DOHH2 (cell line): ENCODE results near the gene ITGBL1.

Experiments used
- H3F3A ChIP-seq: fragments of 200-600 bp; sonication (generic), shearing (Covaris generic); 2 replicates; pipeline ENCODE4 v1.6.0; 2016; ENCODE audit warnings: antibody characterized with exemption, mild to moderate bottlenecking; ENCODE audit not compliant: control insufficient read depth, insufficient read depth
- H3K27ac ChIP-seq: fragments of 200-600 bp; sonication (generic); 2 replicates; pipeline ENCODE4 v1.5.1; 2014; ENCODE audit warnings: low read depth, mild to moderate bottlenecking, low read length, moderate library complexity
- H3K27me3 ChIP-seq: fragments of 200-600 bp; sonication (generic); 2 replicates; pipeline ENCODE4 v1.6.1; 2014; ENCODE audit warnings: mild to moderate bottlenecking, low read length, mixed read lengths; ENCODE audit not compliant: control insufficient read depth
- H3K36me3 ChIP-seq: fragments of 200-600 bp; sonication (generic); 2 replicates; pipeline ENCODE4 v1.6.1; 2014; ENCODE audit warnings: mild to moderate bottlenecking, low read length, moderate library complexity, mixed read lengths; ENCODE audit not compliant: control insufficient read depth
- H3K4me1 ChIP-seq: fragments of 200-600 bp; sonication (generic); 2 replicates; pipeline ENCODE4 v1.6.1; 2014; ENCODE audit warnings: mild to moderate bottlenecking, low read length, mixed read lengths; ENCODE audit not compliant: control insufficient read depth
- H3K4me2 ChIP-seq: fragments of 200-600 bp; sonication (generic); 2 replicates; pipeline ENCODE4 v1.6.0; 2014; ENCODE audit warnings: mild to moderate bottlenecking, low read length, moderate library complexity
- H3K4me3 ChIP-seq: fragments of 200-600 bp; sonication (generic); 2 replicates; pipeline ENCODE4 v1.5.1; 2014; ENCODE audit warnings: mild to moderate bottlenecking, low read length, mixed read lengths
- H3K79me2 ChIP-seq: fragments of 200-600 bp; sonication (generic); 2 replicates; pipeline ENCODE4 v1.6.1; 2014; ENCODE audit warnings: mild to moderate bottlenecking, low read length, mixed read lengths; ENCODE audit not compliant: control insufficient read depth
- H3K9me2 ChIP-seq: fragments of 200-600 bp; sonication (generic); replicated peaks from 2 replicates; pipeline ENCODE4 v1.6.1; 2014; ENCODE audit warnings: mild to moderate bottlenecking, low read length, mixed read lengths; ENCODE audit not compliant: control insufficient read depth
- H3K9me3 ChIP-seq: fragments of 200-600 bp; sonication (generic); 2 replicates; pipeline ENCODE4 v1.6.1; 2014; ENCODE audit warnings: antibody characterized with exemption, low read length, mixed read lengths; ENCODE audit not compliant: control insufficient read depth, insufficient read depth
- H4K20me1 ChIP-seq: fragments of 200-600 bp; sonication (generic); 2 replicates; pipeline ENCODE4 v1.6.0; 2014; ENCODE audit warnings: low read depth, mild to moderate bottlenecking, antibody characterized with exemption, low read length, moderate library complexity; ENCODE audit not compliant: control insufficient read depth, insufficient read depth
- EZH2phosphoT487 ChIP-seq: fragments of 200-600 bp; sonication (generic); IDR thresholded peaks from 2 replicates; pipeline ENCODE4 v1.6.1; 2017; ENCODE audit warnings: borderline replicate concordance, mild to moderate bottlenecking, antibody characterized with exemption, low read length, moderate library complexity, mixed read lengths
- TF ChIP-seq, protein P1 (sequence below): fragments of 200-600 bp; sonication (generic); IDR thresholded peaks from one replicate; pipeline ENCODE4 v1.5.1; 2014; ENCODE audit warnings: antibody characterized with exemption, mild to moderate bottlenecking, low read depth, low read length; ENCODE audit not compliant: poor library complexity, severe bottlenecking

ITGBL1 gene

DNA sequence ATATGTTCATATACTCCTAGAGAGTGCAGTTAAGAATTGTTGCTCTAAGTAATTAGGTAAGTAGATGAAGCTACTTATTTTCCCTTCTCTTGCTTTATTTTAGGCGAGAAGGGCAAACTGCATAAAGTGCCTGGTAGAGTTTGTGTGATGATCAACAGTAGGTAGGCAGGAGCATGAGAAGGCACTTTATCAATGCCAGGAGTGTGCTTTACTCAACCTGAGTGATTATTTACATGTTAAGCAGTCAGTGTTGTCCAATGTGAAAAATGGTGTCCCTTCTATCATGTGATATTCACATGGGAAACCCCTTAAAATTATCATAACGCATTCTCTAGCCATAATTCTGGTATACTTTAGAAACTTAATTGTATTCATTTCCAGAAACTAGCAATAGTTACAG lies 294.0 kb downstream of the ITGBL1 start:
- TF ChIP-seq, protein P1, sequence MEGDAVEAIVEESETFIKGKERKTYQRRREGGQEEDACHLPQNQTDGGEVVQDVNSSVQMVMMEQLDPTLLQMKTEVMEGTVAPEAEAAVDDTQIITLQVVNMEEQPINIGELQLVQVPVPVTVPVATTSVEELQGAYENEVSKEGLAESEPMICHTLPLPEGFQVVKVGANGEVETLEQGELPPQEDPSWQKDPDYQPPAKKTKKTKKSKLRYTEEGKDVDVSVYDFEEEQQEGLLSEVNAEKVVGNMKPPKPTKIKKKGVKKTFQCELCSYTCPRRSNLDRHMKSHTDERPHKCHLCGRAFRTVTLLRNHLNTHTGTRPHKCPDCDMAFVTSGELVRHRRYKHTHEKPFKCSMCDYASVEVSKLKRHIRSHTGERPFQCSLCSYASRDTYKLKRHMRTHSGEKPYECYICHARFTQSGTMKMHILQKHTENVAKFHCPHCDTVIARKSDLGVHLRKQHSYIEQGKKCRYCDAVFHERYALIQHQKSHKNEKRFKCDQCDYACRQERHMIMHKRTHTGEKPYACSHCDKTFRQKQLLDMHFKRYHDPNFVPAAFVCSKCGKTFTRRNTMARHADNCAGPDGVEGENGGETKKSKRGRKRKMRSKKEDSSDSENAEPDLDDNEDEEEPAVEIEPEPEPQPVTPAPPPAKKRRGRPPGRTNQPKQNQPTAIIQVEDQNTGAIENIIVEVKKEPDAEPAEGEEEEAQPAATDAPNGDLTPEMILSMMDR = no peak
- TF ChIP-seq EZH2phosphoT487 = no peak
- H3F3A ChIP-seq = no peaks in the 10 kb centered on the region
- H3K36me3 ChIP-seq = no peaks in the 10 kb centered on the region
- H3K79me2 ChIP-seq = no peaks in the 10 kb centered on the region
- no peaks in the 10 kb centered on the region for H3K9me2 ChIP-seq
- no peak overlapping the region for H3K4me2 ChIP-seq
- no peaks in the 10 kb centered on the region for H3K4me1 ChIP-seq
- no peak overlapping the region for H3K4me3 ChIP-seq
- H3K27me3 ChIP-seq = peaks cover 4% of the 10 kb centered on the region; the same call in 1 of the 2 replicates
- no peaks in the 10 kb centered on the region for H3K9me3 ChIP-seq
- no peaks in the 10 kb centered on the region for H4K20me1 ChIP-seq
- no peak overlapping the region for H3K27ac ChIP-seq

- Histone ChIP-seq H3K4me1 (no peaks in the 10 kb centered on the region), H4K20me1 (no peaks in the 10 kb centered on the region), H3F3A (no peaks in the 10 kb centered on the region), H3K27ac (no peak overlapping the region), H3K4me3 (no peak overlapping the region), H3K79me2 (no peaks in the 10 kb centered on the region), H3K9me3 (no peaks in the 10 kb centered on the region), H3K4me2 (no peak overlapping the region), H3K36me3 (no peaks in the 10 kb centered on the region), H3K27me3 (peaks cover 4% of the 10 kb centered on the region; the same call in 1 of the 2 replicates), H3K9me2 (no peaks in the 10 kb centered on the region)
- TF ChIP-seq, protein P1 = no peak
- TF ChIP-seq EZH2phosphoT487 = no peak
Observed at GRCh38 chr13:101747039-101747438, 294.6 kb downstream of the ITGBL1 start.

GRCh38 chr13:101749584-101749983 lies 297.1 kb downstream of the ITGBL1 start:
- no peaks in the 10 kb centered on the region for H3K36me3 ChIP-seq
- no peaks in the 10 kb centered on the region for H3K27me3 ChIP-seq
- no peak overlapping the region for H3K4me2 ChIP-seq
- no peaks in the 10 kb centered on the region for H3K9me2 ChIP-seq
- no peak overlapping the region for H3K27ac ChIP-seq
- no peaks in the 10 kb centered on the region for H3F3A ChIP-seq
- H3K9me3 ChIP-seq = no peaks in the 10 kb centered on the region
- H3K4me1 ChIP-seq = no peaks in the 10 kb centered on the region
- no peaks in the 10 kb centered on the region for H3K79me2 ChIP-seq
- no peak overlapping the region for H3K4me3 ChIP-seq
- H4K20me1 ChIP-seq = no peaks in the 10 kb centered on the region
- TF ChIP-seq, protein P1 = no peak
- no peak for TF ChIP-seq EZH2phosphoT487

- Histone ChIP-seq H3K9me2 (no peaks in the 10 kb centered on the region), H3F3A (no peaks in the 10 kb centered on the region), H3K9me3 (no peaks in the 10 kb centered on the region), H3K36me3 (no peaks in the 10 kb centered on the region), H3K79me2 (no peaks in the 10 kb centered on the region), H3K27me3 (no peaks in the 10 kb centered on the region), H3K4me3 (no peak overlapping the region), H4K20me1 (no peaks in the 10 kb centered on the region), H3K4me1 (no peaks in the 10 kb centered on the region), H3K27ac (no peak overlapping the region), H3K4me2 (no peak overlapping the region)
- TF ChIP-seq, protein P1 = no peak
- TF ChIP-seq EZH2phosphoT487 = no peak
Observed at GRCh38 chr13:101751488-101751887, 299.0 kb downstream of the ITGBL1 start.
